H1 (cell line): ENCODE measurements around the gene KYNU. TPM values are rescaled to one million over a fixed set of nuclear protein-coding genes. Genes with fewer than 3 reads are reported as not detected.

ENCODE experiments used
- CHD7 ChIP-seq: fragments of 300-600 bp; sonication (generic); IDR thresholded peaks from 2 replicates; pipeline ENCODE4 v1.7.1; 2012; ENCODE audit warnings: low read length, moderate library complexity, mild to moderate bottlenecking, inconsistent platforms; ENCODE audit not compliant: insufficient replicate concordance
- SUZ12 ChIP-seq: fragments of 200-600 bp; sonication (generic); IDR thresholded peaks from 2 replicates; pipeline ENCODE4 v1.6.1; 2012; ENCODE audit warnings: mild to moderate bottlenecking, inconsistent platforms, low read length, moderate library complexity, mixed read lengths
- TAF1 ChIP-seq: IDR thresholded peaks from 2 replicates; pipeline ENCODE4 v1.6.1; 2011; ENCODE audit warnings: mild to moderate bottlenecking, low read depth, low read length
- polyA plus RNA-seq, 7 experiments: library from polyadenylated mRNA; depleted of rRNA in 3 of 7; stranded (reverse) in 5 of 7; unstranded in 2 of 7; fragments of >200 nt in 5 of 7; fragments of 200-250 nt in 2 of 7; gene quantifications; 1 replicate in 5 of 7; 2 replicates in 1 of 7; 4 replicates in 1 of 7; pipeline versions ENCODE4 v1.2.1 to v1.2.3, GENCODE V29; 2011 to 2013; ENCODE audit warnings: missing spikeins in 2 of 7, mixed read lengths in 2 of 7
- total RNA-seq: library from RNA; stranded (reverse); fragmentation: NEBNext Ultra II Directional; extraction: Animal tissue kit (Norgen Biotek cat#: 25700); gene quantifications from 2 replicates; pipeline ENCODE4 v1.2.1, GENCODE V29; 2021

KYNU gene
- total and polyA plus RNA-seq, 2 of the 8 experiments (the other 6 are each of a cell fraction or from before 2014, with no cell fraction given): 0.09 to 0.13 TPM

- no peak for TF ChIP-seq CHD7
- no peak for TF ChIP-seq TAF1
- TF ChIP-seq SUZ12: no peak
Measured at GRCh38 chr2:142981756-142982155, 104.3 kb downstream of the KYNU start (continued).
